HG02588 (cell line): Measurements from ENCODE around the gene ZNF471.
A peak's percentile ranks its signal among the peaks of the same experiment; 100 is the strongest.

Source experiments
- ATAC-seq: cut with Tn5 transposase; IDR thresholded peaks from one replicate; pipeline ENCODE4 v1.9.1; 2021; ENCODE audit warnings: mild to moderate bottlenecking, moderate library complexity; ENCODE audit not compliant: unreplicated experiment

Gene ZNF471

GRCh38 chr19:56507446-56508289, at the start of gene ZNF471:
Gene ZNF471, plus strand, starts transcription at chr19:56507855. Its CDS starts 3,717 bp downstream, at chr19:56511572.
- ATAC-seq = no peak

- no peak for ATAC-seq
These were observed 33.3 kb upstream of the ZNF471 start for GRCh38 chr19:56474308-56474707.

GRCh38 chr19:56476093-56476492, 31.6 kb upstream of the ZNF471 start:
- no peak for ATAC-seq

GRCh38 chr19:56476651-56477428, 30.8 kb upstream of the ZNF471 start, which contains the start of gene ZNF667:
Gene ZNF667, minus strand, starts transcription at chr19:56477345. Its CDS starts 14,975 bp downstream, at chr19:56462370.
- no peak for ATAC-seq

GRCh38 chr19:56477429-56478338, 30.0 kb upstream of the ZNF471 start:
- ATAC-seq = no peak

- ATAC-seq = no peak
These were observed 16.3 kb upstream of the ZNF471 start for GRCh38 chr19:56491399-56491798.

- ATAC-seq = no peak
These were observed 3.1 kb upstream of the ZNF471 start for GRCh38 chr19:56504581-56504980.

- ATAC-seq = no peak
These were observed 679 bp downstream of the ZNF471 start for GRCh38 chr19:56508290-56508778.

GRCh38 chr19:56525214-56525860, 17.7 kb downstream of the ZNF471 start:
- no peak for ATAC-seq

- ATAC-seq = no peak
These were observed 29.8 kb downstream of the ZNF471 start for GRCh38 chr19:56537442-56537841.

- peak; percentile 76 for ATAC-seq
These were observed 30.7 kb downstream of the ZNF471 start for GRCh38 chr19:56538254-56538760.

GRCh38 chr19:56538761-56539263, 31.2 kb downstream of the ZNF471 start, which contains the start of gene ZFP28:
Gene ZFP28, plus strand, starts transcription at chr19:56538948. Its CDS starts 71 bp downstream, at chr19:56539019.
- peak; percentile 57 for ATAC-seq

- ATAC-seq = no peak
These were observed 36.1 kb downstream of the ZNF471 start for GRCh38 chr19:56543776-56544175.

GRCh38 chr19:56547535-56547934, 39.9 kb downstream of the ZNF471 start:
- ATAC-seq = no peak

- no peak for ATAC-seq
These were observed 46.7 kb downstream of the ZNF471 start for GRCh38 chr19:56554272-56554869.

- ATAC-seq = no peak
These were observed 55.1 kb downstream of the ZNF471 start for GRCh38 chr19:56562766-56563165.

- peak; percentile 29 for ATAC-seq
These were observed 59.2 kb downstream of the ZNF471 start for GRCh38 chr19:56566904-56567273.

- peak; percentile 96 for ATAC-seq
These were observed 59.8 kb downstream of the ZNF471 start, which contains the start of gene ZNF470 for GRCh38 chr19:56567274-56568120. Gene ZNF470, plus strand, starts transcription at chr19:56567468. Its CDS starts 2,844 bp downstream, at chr19:56570312.
